Endothelial cell of umbilical vein (primary cell): ENCODE measurements around the gene EPHB6.

Experiments
- EZH2 ChIP-seq: IDR thresholded peaks from 2 replicates; pipeline ENCODE4 v1.6.1; 2012; ENCODE audit warnings: borderline replicate concordance, low read depth, mild to moderate bottlenecking, moderate library complexity, low read length, inconsistent platforms; ENCODE audit not compliant: severe bottlenecking
- FOS ChIP-seq: IDR thresholded peaks from 2 replicates; pipeline ENCODE4 v1.6.1; 2011; ENCODE audit warnings: mild to moderate bottlenecking, low read length, moderate library complexity, borderline replicate concordance; ENCODE audit not compliant: insufficient read depth
- POLR2A ChIP-seq: IDR thresholded peaks from 2 replicates; pipeline ENCODE4 v1.6.1; 2012; ENCODE audit warnings: low read depth, mild to moderate bottlenecking, control low read depth, low read length
- POLR2AphosphoS5 ChIP-seq: IDR thresholded peaks from 2 replicates; pipeline ENCODE4 v1.6.1; 2012; ENCODE audit warnings: low read depth, mild to moderate bottlenecking, control low read depth, low read length, moderate library complexity; ENCODE audit not compliant: insufficient read depth
- TF ChIP-seq, protein P1 (sequence below), 2 donors: IDR thresholded peaks; 1 replicate in 1 of 2; 2 replicates in 1 of 2; pipeline ENCODE4 v1.5.1; 2011; ENCODE audit warnings: low read length in 2 of 2, mild to moderate bottlenecking in 2 of 2, moderate library complexity in 2 of 2, control low read depth in 1 of 2, inconsistent platforms in 1 of 2, low read depth in 1 of 2; ENCODE audit not compliant: insufficient read depth in 1 of 2; ENCODE audit errors: extremely low read depth in 1 of 2

GRCh38 chr7:142813226-142813625, 41.6 kb upstream of the EPHB6 start:
- TF ChIP-seq POLR2AphosphoS5 = no peak
- TF ChIP-seq, protein P1, sequence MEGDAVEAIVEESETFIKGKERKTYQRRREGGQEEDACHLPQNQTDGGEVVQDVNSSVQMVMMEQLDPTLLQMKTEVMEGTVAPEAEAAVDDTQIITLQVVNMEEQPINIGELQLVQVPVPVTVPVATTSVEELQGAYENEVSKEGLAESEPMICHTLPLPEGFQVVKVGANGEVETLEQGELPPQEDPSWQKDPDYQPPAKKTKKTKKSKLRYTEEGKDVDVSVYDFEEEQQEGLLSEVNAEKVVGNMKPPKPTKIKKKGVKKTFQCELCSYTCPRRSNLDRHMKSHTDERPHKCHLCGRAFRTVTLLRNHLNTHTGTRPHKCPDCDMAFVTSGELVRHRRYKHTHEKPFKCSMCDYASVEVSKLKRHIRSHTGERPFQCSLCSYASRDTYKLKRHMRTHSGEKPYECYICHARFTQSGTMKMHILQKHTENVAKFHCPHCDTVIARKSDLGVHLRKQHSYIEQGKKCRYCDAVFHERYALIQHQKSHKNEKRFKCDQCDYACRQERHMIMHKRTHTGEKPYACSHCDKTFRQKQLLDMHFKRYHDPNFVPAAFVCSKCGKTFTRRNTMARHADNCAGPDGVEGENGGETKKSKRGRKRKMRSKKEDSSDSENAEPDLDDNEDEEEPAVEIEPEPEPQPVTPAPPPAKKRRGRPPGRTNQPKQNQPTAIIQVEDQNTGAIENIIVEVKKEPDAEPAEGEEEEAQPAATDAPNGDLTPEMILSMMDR (IDR thresholded peaks at IDR 0.05; ENCODE audit: extremely low read depth in 1 of 2, insufficient read depth in 1 of 2, low read depth in 1 of 2, low read length in 2 of 2) = no peak
- no peak for TF ChIP-seq EZH2
- peak; percentile 73 for TF ChIP-seq FOS
- no peak for TF ChIP-seq POLR2A
